ENCODE data around the gene SETBP1.

SETBP1 gene

GRCh38 chr18:44763327-44763726 lies 82.6 kb downstream of the SETBP1 start:
- no peaks in the 10 kb centered on the region for H3K27me3 ChIP-seq (ENCODE audit: control insufficient read depth, insufficient read depth, low read length)
- no peak overlapping the region for H3K4me3 ChIP-seq (ENCODE audit: low read depth, low read length)
- H3K9ac ChIP-seq (ENCODE audit: low read depth, low read length): no peak overlapping the region
- no peaks in the 10 kb centered on the region for H3K9me3 ChIP-seq (ENCODE audit: control insufficient read depth, insufficient read depth, low read length)
- no peak overlapping the region for H3K27ac ChIP-seq (ENCODE audit: low read depth, low read length)
- peaks cover 10% of the 10 kb centered on the region; the same call in 1 of the 2 replicates for H3K4me1 ChIP-seq (ENCODE audit: control insufficient read depth, insufficient read depth, low read length)
- no peaks in the 10 kb centered on the region for H3K36me3 ChIP-seq (ENCODE audit: control insufficient read depth, insufficient read depth, low read length)

- no peak overlapping the region for H3K4me3 ChIP-seq (ENCODE audit: low read depth, low read length)
- H3K36me3 ChIP-seq (ENCODE audit: control insufficient read depth, insufficient read depth, low read length): no peaks in the 10 kb centered on the region
- H3K27me3 ChIP-seq (ENCODE audit: control insufficient read depth, insufficient read depth, low read length): no peaks in the 10 kb centered on the region
- no peak overlapping the region for H3K27ac ChIP-seq (ENCODE audit: low read depth, low read length)
- no peak overlapping the region for H3K9ac ChIP-seq (ENCODE audit: low read depth, low read length)
- no peaks in the 10 kb centered on the region for H3K9me3 ChIP-seq (ENCODE audit: control insufficient read depth, insufficient read depth, low read length)
- H3K4me1 ChIP-seq (ENCODE audit: control insufficient read depth, insufficient read depth, low read length): peaks cover 10% of the 10 kb centered on the region; the same call in 1 of the 2 replicates
Observed at GRCh38 chr18:44764863-44765262, 84.2 kb downstream of the SETBP1 start.

- Histone ChIP-seq H3K36me3 (ENCODE audit: control insufficient read depth, insufficient read depth, low read length) (no peaks in the 10 kb centered on the region), H3K4me1 (ENCODE audit: control insufficient read depth, insufficient read depth, low read length) (peaks cover 10% of the 10 kb centered on the region; the same call in 1 of the 2 replicates)
Observed at GRCh38 chr18:44765456-44765855, 84.8 kb downstream of the SETBP1 start.

GRCh38 chr18:44766450-44766849 lies 85.8 kb downstream of the SETBP1 start:
- H3K27ac ChIP-seq (ENCODE audit: low read depth, low read length): no peak overlapping the region
- H3K36me3 ChIP-seq (ENCODE audit: control insufficient read depth, insufficient read depth, low read length): no peaks in the 10 kb centered on the region
- H3K9me3 ChIP-seq (ENCODE audit: control insufficient read depth, insufficient read depth, low read length): no peaks in the 10 kb centered on the region
- H3K4me3 ChIP-seq (ENCODE audit: low read depth, low read length): no peak overlapping the region
- H3K9ac ChIP-seq (ENCODE audit: low read depth, low read length): no peak overlapping the region
- peaks cover 10% of the 10 kb centered on the region; the same call in 1 of the 2 replicates for H3K4me1 ChIP-seq (ENCODE audit: control insufficient read depth, insufficient read depth, low read length)
- no peaks in the 10 kb centered on the region for H3K27me3 ChIP-seq (ENCODE audit: control insufficient read depth, insufficient read depth, low read length)

More at GRCh38 chr18:44765456-44765855, 84.8 kb downstream of the SETBP1 start:
- Histone ChIP-seq H3K4me3 (ENCODE audit: low read depth, low read length) (no peak overlapping the region), H3K27me3 (ENCODE audit: control insufficient read depth, insufficient read depth, low read length) (no peaks in the 10 kb centered on the region), H3K27ac (ENCODE audit: low read depth, low read length) (no peak overlapping the region), H3K9me3 (ENCODE audit: control insufficient read depth, insufficient read depth, low read length) (no peaks in the 10 kb centered on the region), H3K9ac (ENCODE audit: low read depth, low read length) (no peak overlapping the region)

GRCh38 chr18:44767807-44768206 lies 87.1 kb downstream of the SETBP1 start:
- Histone ChIP-seq H3K4me1 (ENCODE audit: control insufficient read depth, insufficient read depth, low read length) (peaks cover 10% of the 10 kb centered on the region; the same call in 1 of the 2 replicates), H3K36me3 (ENCODE audit: control insufficient read depth, insufficient read depth, low read length) (no peaks in the 10 kb centered on the region), H3K27me3 (ENCODE audit: control insufficient read depth, insufficient read depth, low read length) (no peaks in the 10 kb centered on the region), H3K4me3 (ENCODE audit: low read depth, low read length) (no peak overlapping the region), H3K9ac (ENCODE audit: low read depth, low read length) (no peak overlapping the region), H3K27ac (ENCODE audit: low read depth, low read length) (no peak overlapping the region), H3K9me3 (ENCODE audit: control insufficient read depth, insufficient read depth, low read length) (no peaks in the 10 kb centered on the region)

- H3K27me3 ChIP-seq (ENCODE audit: control insufficient read depth, insufficient read depth, low read length): no peaks in the 10 kb centered on the region
Observed at GRCh38 chr18:44770641-44771040, 90.0 kb downstream of the SETBP1 start.

GRCh38 chr18:44771572-44771955 lies 90.9 kb downstream of the SETBP1 start:
- H3K36me3 ChIP-seq (ENCODE audit: control insufficient read depth, insufficient read depth, low read length): no peaks in the 10 kb centered on the region
- no peaks in the 10 kb centered on the region for H3K9me3 ChIP-seq (ENCODE audit: control insufficient read depth, insufficient read depth, low read length)
- H3K4me1 ChIP-seq (ENCODE audit: control insufficient read depth, insufficient read depth, low read length): peaks cover 7% of the 10 kb centered on the region; the same call in 1 of the 2 replicates
- H3K9ac ChIP-seq (ENCODE audit: low read depth, low read length): no peak overlapping the region
- H3K27ac ChIP-seq (ENCODE audit: low read depth, low read length): no peak overlapping the region
- no peak overlapping the region for H3K4me3 ChIP-seq (ENCODE audit: low read depth, low read length)
- H3K27me3 ChIP-seq (ENCODE audit: control insufficient read depth, insufficient read depth, low read length): no peaks in the 10 kb centered on the region

More at GRCh38 chr18:44770641-44771040, 90.0 kb downstream of the SETBP1 start:
- Histone ChIP-seq H3K9ac (ENCODE audit: low read depth, low read length) (no peak overlapping the region), H3K4me1 (ENCODE audit: control insufficient read depth, insufficient read depth, low read length) (peaks cover 9% of the 10 kb centered on the region; the same call in 1 of the 2 replicates), H3K36me3 (ENCODE audit: control insufficient read depth, insufficient read depth, low read length) (no peaks in the 10 kb centered on the region), H3K4me3 (ENCODE audit: low read depth, low read length) (no peak overlapping the region), H3K27ac (ENCODE audit: low read depth, low read length) (no peak overlapping the region), H3K9me3 (ENCODE audit: control insufficient read depth, insufficient read depth, low read length) (no peaks in the 10 kb centered on the region)

- Histone ChIP-seq H3K4me3 (ENCODE audit: low read depth, low read length) (no peak overlapping the region), H3K27me3 (ENCODE audit: control insufficient read depth, insufficient read depth, low read length) (no peaks in the 10 kb centered on the region), H3K36me3 (ENCODE audit: control insufficient read depth, insufficient read depth, low read length) (no peaks in the 10 kb centered on the region), H3K9ac (ENCODE audit: low read depth, low read length) (no peak overlapping the region), H3K4me1 (ENCODE audit: control insufficient read depth, insufficient read depth, low read length) (peaks cover 2% of the 10 kb centered on the region; the same call in 1 of the 2 replicates), H3K9me3 (ENCODE audit: control insufficient read depth, insufficient read depth, low read length) (no peaks in the 10 kb centered on the region), H3K27ac (ENCODE audit: low read depth, low read length) (no peak overlapping the region)
Observed at GRCh38 chr18:44771956-44772917, 91.5 kb downstream of the SETBP1 start.

- H3K4me1 ChIP-seq (ENCODE audit: control insufficient read depth, insufficient read depth, low read length): no peaks in the 10 kb centered on the region
- no peaks in the 10 kb centered on the region for H3K9me3 ChIP-seq (ENCODE audit: control insufficient read depth, insufficient read depth, low read length)
- no peak overlapping the region for H3K4me3 ChIP-seq (ENCODE audit: low read depth, low read length)
- no peak overlapping the region for H3K27ac ChIP-seq (ENCODE audit: low read depth, low read length)
- no peaks in the 10 kb centered on the region for H3K27me3 ChIP-seq (ENCODE audit: control insufficient read depth, insufficient read depth, low read length)
- H3K36me3 ChIP-seq (ENCODE audit: control insufficient read depth, insufficient read depth, low read length): no peaks in the 10 kb centered on the region
- H3K9ac ChIP-seq (ENCODE audit: low read depth, low read length): no peak overlapping the region
Observed at GRCh38 chr18:44773640-44774155, 93.0 kb downstream of the SETBP1 start.

GRCh38 chr18:44774191-44774590 lies 93.5 kb downstream of the SETBP1 start:
- Histone ChIP-seq H3K9me3 (ENCODE audit: control insufficient read depth, insufficient read depth, low read length) (no peaks in the 10 kb centered on the region), H3K4me3 (ENCODE audit: low read depth, low read length) (no peak overlapping the region), H3K9ac (ENCODE audit: low read depth, low read length) (no peak overlapping the region), H3K36me3 (ENCODE audit: control insufficient read depth, insufficient read depth, low read length) (no peaks in the 10 kb centered on the region), H3K27ac (ENCODE audit: low read depth, low read length) (no peak overlapping the region), H3K4me1 (ENCODE audit: control insufficient read depth, insufficient read depth, low read length) (no peaks in the 10 kb centered on the region), H3K27me3 (ENCODE audit: control insufficient read depth, insufficient read depth, low read length) (no peaks in the 10 kb centered on the region)

Data from HUES48 (cell line).